ENCODE measurements around the gene KLHDC4.

- TF ChIP-seq RCOR1 (IDR thresholded peaks at IDR 0.05; ENCODE audit: borderline replicate concordance in 1 of 2, low read depth in 2 of 2, low read length in 2 of 2): no peak
- TF ChIP-seq ELF1 (tag; IDR thresholded peaks at IDR 0.05): no peak
- TF ChIP-seq ZNF639 (CRISPR knock-in tag; conservative IDR thresholded peaks at IDR 0.05 in 1 of 2, IDR thresholded peaks at IDR 0.05 in 1 of 2): no peak
- no peak for TF ChIP-seq ZFP1 (CRISPR knock-in tag; IDR thresholded peaks at IDR 0.05)
Measured at GRCh38 chr16:87725596-87726235, 40.1 kb downstream of the KLHDC4 start.
